ENCODE results near the gene CTNNBL1.
A peak's percentile ranks its signal among the peaks of the same experiment; 100 is the strongest.
"Not testable (repeated sequence)": the region's sequence is repeated elsewhere in the genome, so short reads cannot be mapped to it uniquely, and the experiment has no call there.

CTNNBL1 gene

DNA sequence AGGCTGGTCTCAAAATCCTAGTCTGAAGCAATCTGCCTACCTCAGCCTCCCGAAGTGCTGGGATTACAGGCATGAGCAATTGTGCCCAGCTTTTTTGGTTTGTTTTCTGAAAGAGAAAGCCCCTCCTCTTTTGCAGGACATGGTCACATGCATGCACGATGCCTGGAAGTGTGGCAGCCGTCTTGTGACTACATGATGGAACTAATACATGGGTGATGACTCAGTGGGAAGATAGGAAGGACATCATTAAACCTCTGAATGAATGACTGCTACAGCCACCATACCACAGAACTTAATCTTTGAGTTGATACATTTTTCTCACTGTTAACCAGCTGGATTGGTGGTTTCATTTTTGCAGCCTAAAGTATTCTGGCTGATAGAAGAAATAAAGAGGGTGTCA lies 13.4 kb upstream of the CTNNBL1 start:
- no peak for DNase-seq

DNA sequence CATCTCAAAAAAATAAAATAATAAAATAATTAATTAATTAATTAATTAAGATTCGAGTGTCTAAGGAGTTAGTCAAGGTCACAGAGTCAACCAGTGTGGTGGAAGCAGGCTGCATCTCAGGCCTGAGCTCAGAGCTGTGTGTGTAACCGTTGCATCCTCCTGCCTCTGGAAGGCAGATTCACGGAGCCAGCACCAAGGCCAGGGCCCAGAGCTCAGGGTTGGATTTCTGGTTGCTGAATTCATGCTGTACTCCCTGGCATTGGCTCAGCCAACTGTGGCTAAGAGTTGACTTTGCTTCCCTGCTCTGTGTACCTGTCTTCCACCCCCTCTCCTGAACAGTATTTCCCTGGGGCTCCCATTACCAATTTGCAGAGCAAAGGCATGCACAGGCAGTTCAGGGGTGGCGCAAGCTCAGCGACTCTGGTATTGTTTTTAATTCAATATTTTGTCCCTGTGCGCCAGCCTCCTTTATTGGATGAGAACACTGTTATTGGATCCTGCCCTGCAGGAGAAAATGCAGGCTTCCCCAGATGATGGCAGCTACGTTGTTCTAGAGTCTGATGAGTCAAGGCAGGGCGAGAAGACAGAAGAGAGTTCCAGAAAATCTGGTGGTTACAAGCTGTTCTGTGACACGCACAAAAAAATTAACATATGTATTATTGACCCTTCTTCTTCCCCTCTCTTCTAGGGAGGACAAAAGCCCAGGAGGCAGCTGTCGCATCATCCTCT lies 12.3 kb upstream of the CTNNBL1 start:
- DNase-seq, result no peak

DNA sequence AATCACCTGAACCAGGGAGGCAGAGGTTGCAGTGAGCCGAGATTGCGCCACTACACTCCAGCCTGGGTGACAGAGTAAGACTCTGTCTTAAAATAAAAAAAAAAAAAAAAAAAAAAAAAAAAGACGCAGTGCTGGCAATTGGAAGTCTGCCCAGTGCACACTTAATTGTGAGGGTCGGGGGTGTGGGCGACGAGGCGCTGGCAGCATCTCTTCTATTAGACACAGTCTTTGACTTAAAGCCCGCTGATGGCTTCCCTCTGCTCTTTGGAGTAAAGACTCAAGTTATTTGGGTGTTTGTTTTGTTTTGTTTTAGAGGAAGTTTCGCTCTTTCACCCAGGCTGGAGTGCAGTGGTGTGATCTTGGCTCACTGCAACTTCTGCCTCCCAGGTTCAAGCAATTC lies 10.7 kb upstream of the CTNNBL1 start:
- DNase-seq, result peak; percentile 58

DNA sequence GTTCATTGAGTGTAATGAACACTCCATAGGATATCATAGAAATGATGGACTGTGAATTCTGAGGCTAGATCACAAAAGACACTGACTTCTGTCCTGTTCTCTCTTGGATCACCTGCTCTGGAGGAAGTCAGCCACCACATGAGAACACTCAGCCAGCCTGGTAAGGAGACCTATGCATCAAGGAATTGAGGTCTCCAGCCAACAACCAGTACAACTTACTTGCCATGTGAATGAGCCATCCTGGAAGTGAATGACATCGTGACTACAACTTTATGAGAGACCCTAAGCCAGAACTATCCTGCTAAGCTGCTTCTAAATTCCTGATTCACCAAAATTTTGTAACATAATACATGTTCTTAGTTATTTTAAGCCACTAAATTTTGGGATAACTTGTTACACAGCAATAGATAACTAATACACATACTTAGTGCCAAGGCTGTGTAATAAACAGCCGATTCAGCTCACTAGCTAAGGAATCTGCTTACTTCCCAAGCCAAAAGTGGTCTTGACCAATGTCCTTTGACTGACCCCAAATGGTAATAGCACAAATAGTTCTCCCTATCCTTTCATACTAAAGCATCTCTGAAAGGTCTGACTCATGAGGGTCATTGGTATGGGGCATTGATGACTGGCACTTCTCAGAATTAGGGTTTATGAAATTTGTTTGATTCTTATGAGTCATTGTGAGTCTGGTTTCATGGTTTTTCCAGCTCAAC lies 6.9 kb upstream of the CTNNBL1 start:
- DNase-seq, result no peak

DNA sequence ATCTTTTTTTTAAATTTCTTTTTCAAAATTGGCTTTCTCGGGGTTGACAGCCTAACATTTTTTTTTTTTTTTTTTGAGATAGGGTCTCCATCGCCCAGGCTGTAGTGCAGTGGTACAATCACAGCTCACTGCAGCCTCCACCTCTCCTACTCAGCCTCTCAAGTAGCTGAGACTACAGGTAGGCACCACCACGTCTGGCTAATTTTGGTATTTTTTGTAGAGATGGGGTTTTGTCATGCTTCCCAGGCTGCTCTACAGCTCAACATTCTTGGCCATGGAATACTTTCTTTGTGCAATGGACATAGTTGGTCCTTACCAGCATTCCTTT lies 6.4 kb upstream of the CTNNBL1 start:
- DNase-seq, result no peak

DNA sequence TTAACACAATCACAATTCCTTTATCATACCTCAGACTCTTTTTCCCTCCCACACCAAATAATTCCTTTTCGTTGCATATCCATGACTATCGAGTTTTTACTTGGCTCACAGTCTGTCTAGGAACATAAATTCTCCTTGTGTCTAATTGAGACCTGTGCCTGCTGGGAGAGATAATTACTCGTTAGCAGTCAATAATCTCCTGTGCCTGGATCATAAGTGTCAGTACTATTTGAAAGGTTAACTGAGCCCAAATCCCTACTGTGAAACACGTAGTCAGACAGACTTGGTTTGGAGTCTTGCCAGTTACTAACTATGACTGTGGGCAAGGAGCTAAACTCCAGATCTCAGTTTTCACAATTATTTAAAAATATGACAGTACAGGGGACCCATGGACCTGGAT lies 5.7 kb upstream of the CTNNBL1 start:
- DNase-seq, result no peak

DNA sequence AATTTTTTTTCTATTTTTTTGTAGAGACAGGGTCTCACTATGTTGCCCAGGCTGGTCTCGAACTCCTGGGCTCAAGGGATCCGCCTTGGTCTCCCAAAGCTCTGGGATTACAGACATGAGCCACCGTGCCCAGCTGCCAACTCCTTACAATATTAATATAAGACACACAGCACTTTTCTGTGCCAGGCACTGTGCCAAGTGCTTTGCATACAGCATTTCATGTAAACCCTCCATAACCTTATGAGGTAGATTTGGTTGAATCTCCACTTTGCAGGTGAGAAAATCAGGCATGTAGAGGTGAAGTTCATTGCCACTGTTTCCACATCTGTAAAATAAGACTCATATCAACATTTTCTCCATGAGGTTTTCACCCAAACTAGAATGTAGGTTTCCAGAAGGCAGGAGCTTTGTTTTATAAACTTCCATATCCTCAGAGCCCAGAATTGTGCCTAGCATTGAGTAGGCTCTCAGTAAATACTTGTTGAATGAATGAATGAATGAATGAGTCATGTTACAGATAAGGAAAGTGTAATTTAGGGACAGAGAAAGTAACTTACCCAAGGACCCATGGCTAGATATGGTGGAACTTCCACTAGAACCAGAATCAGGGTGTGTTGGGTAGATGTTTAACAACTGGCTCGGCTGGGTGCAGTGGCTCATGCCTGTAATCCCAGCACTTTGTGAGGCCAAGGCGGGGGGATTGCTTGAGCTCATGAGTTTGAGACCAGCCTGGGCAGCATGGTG lies 3.0 kb upstream of the CTNNBL1 start:
- no peak for DNase-seq

DNA sequence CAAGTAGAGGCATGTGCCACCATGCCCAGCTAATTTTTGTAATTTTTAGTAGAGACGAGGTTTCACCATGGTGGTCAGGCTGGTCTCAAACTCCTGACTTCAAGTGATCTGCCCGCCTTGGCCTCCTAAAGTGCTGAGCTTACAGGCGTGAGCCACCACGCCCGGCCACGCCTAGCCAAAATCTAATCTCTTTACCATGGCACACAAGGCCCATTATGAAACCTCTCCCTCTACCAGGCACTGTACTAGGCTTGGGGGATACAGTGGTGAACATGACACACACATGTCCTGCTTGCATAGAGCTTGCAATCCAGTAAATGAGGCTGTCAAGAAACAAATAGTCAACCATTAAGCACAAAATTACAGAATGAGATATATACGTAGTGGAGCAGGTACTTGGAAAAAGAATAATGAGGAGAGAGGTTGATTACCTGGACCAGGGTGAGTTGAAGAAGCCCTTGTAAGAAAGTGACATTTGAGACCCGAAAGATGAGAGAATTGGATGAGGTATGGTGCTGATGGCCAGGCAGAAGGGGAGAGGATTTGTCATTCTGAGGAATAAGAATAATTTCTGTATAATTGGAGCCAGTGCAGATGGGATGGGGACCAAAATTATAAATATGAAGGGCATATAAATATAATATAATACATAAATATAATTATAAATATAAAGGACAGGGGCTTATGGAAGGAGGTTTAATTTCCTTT lies 1.2 kb upstream of the CTNNBL1 start:
- DNase-seq, result no peak

DNA sequence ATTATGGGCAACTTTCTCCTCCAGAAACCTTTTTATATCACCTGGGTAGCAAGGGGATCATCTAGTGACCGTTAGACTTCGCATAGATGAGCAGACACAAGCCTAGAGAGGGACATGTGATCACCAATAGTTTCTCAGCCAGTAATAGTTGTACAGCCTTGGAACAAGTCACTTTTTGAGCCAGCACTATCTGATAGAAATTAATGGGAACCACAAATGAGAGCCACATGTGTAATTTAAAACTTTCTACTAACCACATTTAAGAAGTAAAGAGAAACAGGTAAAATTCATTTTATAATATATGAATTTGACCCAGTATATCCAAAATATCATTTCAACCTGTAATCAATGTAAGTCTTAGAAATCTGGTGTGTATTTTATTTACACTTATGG lies 592 bp upstream of the CTNNBL1 start:
- no peak for DNase-seq

DNA sequence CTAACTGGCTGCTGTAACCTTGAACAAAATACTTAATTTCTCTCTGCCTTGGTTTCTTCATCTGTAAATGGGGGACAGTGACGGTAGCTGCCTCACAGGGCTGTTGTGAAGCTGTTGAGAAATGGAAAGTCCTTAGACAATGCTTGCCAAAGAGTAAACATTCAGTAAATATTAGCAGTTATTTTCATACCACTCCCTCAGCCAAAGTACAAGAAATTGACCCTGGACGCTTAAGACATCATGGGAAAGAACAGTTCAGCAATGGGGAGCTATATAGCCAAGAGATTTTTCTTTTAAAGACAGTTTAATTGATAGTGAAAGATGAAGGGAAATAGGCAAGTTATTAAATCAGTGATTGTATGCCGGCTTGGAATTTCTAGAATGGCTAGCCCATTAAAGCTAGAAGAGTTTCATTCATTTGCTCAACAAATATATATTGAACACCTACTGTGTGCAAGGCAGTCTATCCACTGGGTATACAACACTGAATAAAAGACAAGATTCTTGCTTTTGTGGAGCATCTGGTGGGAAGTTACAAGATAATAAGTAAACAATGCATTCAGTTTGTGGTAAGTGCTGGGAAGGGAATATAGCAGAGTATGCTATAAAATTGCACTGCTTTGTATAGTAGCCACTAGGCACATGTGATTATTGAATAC lies 2.0 kb downstream of the CTNNBL1 start:
- no peak for DNase-seq

DNA sequence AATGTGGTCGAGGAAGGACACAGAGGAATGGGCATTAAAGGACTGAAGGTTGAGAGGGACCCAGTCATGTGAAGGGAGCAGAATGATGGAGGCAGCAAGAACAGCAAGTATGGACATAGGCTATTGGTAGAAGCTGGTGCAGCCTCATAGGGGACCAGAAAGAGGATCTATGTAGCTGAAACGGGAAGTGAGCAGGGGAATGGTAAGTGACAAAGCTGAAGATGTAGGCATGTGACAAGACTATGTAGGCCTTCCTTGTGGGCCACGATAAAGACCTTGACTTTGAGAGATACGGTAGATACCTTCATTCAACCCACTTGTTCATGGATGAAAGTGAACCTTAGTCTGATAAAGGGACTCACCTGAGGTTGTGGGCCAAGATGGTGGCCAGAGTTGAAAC lies 3.5 kb downstream of the CTNNBL1 start:
- no peak for DNase-seq

DNA sequence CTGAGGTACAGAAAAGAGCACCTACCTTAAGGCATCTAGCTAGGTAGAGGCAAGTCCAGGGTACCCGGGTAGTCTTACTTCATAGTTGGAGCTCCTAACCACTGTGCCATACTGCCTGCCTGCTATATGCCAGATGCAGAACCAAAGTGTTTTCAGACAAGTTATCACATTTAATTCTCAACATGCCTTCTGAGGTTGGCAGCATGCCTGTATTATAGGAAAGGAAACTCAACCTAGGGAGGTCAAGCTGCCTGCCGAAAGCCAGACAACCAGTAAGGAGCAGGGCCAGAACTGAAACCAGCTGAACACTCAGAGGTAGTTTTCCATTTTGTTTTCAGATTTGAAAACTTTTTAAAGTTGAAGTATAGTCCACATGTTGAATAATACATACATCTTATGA lies 5.4 kb downstream of the CTNNBL1 start:
- DNase-seq, result no peak

DNA sequence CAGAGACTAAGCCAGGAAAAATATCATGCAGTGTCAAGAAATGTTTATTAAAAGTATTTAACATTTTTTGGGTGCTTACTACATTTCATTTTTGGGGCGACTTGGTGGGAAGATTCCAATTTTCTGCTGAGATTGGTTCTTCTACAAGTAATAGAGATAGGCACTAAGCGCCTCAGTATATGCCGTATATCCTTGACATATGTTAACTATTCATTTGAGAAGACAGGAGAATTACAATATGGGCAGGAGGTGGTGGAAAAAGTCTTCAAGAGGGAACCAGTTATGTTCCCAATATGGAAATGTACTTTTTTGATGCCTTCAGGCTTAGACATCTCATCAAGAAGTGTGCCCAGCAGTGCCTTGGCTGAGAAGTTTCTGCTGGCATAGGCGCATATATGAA lies 6.5 kb downstream of the CTNNBL1 start:
- DNase-seq, result no peak

DNA sequence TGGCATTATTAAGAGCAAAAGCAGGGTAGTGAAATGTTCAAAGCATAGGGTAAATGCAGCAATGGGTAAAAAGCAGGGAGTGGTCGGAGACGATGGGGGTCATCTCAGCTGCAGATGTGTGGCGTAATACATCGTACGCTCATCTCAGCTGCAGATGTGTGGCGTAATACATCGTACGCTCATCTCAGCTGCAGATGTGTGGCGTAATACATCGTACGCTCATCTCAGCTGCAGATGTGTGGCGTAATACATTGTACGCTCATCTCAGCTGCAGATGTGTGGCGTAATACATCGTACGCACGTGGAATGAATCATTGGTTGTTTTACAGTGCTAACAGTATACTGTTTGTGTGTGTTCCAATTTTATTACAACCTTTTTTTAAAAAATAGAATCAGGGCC lies 7.8 kb downstream of the CTNNBL1 start:
- not testable (repeated sequence) for DNase-seq

DNA sequence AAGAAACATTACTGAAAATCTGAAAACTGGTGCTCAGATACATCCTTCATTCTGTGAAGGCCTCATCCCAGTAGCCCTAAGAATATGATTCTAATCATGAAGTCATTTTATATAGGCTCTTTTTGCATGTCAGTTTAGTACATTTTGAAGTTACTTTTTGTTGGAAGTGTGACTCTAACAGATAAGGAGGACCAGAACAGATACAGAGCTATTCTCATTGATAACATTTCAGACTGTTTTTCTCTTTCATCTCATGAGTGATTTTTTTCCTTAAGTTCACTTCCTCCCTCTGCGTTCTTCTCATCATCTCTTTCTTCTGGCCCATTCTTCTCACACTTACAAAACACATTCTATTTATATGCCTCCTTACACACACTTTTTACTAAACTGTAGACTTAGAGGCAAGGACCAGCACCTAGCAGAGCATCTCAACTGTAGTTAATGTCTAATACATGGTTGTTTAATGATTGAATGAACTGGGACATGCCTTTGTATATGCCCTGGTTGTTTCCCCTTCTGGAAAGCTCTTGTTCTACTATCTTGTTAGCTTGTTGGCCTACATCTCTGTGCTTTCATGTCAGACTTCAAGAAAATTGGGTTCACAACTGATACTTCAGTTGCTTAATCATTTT lies 8.7 kb downstream of the CTNNBL1 start:
- no peak for DNase-seq

DNA sequence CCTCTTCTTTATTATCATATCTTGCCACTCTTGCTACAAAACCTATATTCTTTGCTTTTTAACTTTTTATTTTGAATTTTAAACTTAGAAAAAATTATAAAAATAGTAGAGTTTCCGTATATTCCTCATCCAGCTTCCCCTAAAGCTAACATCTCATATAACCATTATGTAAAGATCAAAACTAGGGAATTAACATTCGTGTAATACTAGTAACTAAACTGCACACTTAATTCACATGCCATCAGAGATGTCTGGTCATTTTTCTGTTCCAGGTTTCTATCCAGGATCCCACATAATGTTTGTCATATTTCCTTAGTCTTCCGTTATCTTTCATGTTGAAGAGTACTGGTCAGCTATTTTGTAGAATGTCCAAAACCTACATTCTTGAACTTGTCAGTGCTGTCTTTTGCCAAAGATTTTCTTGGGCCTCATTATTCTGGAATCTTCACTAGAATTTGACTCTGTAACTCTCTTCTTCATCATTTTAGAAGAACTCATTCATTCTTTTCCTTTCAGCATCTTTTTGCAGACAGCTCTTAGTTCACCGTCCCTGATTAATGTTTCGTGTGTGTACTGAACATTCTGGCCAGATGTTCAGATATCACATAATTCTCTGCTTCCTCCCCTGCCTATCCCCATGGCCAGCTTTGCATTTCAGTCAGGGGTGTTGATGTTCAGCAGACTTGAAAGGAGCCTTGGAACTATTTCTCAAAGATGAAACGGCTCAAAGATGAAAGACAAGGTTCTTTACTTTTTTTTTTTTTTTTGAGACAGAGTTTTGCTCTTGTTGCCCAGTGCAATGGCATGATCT lies 9.4 kb downstream of the CTNNBL1 start:
- DNase-seq, result no peak

DNA sequence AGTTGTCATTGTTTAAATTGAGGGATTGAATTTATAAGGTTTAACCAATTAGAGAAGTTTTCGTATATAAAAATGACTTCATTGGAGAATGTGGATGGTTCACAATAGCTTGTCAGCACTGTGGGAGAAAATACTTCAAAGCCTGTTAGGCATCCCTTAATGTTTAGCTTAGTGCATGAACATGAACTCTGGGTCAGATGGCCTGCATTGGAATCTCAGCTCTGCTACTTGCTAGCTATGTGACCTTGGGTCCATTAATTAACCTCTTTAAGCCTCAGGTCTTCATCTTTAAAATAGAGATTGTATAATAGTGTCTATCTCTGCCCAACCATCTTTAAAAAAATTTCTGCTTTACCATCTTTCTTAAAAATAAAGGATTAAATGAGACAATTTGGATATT lies 11.1 kb downstream of the CTNNBL1 start:
- DNase-seq, result no peak

DNA sequence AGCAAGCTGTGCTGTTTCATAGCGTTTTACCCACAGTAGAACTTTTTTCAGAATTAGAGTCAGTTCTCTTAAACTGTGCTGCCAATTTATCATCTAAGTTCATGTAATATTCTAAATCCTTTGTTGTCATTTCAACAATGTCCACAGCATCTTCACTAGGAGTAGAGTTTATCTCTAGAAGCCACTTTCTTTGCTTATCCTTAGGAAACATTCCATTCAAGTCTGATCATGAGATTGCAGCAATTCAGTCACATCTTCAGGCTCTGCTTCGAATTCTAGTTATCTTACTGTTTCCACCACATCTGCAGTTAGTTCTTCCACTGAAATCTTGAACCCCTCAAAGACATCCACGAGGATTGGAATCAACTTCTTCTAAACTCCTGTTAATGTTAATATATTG lies 12.5 kb downstream of the CTNNBL1 start:
- no peak for DNase-seq

DNA sequence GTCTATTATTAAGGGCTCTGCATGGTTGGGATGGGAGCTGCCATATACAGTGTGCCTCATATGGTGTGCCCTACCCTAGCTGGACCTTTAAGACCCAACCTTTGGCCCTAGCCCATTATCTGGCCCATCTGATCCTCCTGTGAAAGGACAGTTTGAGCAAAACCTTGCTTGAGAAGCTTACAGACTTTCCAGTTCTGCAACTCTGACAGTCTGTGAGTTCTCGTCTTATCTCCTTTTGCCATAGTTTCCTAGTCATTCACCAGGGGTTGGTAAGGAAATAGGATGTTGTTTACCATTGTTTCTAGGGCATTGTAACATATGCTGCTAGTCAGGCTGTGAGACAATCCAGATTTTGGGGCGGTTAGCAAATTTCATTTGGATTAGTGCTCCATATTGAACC lies 17.2 kb downstream of the CTNNBL1 start:
- DNase-seq, result no peak

DNA sequence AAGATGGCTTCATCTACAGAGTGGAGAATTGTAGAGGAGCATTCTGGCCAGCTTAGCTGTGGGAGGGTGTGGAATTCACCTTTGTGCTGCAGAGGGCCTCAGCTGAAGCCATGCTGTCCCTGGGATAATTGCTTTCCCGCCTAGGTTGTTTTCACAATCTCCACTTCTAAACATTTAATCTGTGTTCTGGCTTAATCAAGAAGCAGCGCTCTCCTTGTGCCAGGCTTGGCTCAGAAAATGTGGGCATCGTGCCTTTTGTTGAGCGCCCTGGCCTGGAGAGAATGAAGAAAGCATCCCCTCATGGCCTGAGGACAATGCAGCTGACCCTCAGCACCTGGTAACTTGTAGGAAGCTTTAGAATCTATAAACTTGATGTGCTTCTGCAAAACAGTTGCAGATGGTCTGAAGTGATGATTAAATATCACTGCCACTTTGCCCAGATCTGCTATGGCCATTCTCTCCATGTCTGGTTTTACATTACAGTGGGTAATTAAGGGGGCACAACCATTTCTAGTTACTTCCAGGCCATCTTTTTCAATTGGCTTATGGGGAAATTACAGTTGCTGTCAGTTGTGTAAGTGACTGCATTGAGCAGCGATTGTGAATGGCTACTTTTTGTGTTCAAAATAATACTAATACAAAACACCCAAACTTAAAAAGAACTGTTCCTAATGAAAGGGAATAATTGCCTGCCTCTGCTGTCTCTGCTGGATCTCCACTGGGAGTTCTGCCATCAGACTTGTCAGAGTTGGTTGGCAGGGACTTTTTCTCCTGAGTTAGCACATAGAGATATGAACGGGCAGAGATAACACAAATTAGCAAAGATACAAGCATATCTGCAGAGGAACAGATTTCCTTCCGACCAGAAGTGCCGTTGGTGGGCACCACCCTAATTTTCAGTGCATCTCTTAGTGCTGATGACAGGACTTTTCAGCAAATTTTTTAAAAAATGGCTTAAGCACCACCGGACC lies 18.4 kb downstream of the CTNNBL1 start:
- peak; percentile 68 for DNase-seq

Data from NCI-H1105 (cell line).